PFSK-1 (cell line): ENCODE results near the gene OTUD5.

Source experiments
- POLR2AphosphoS5 ChIP-seq: IDR thresholded peaks from 2 replicates; pipeline ENCODE4 v1.6.1; 2012; ENCODE audit warnings: low read depth, mild to moderate bottlenecking, control low read depth, low read length, moderate library complexity
- SIN3A ChIP-seq: IDR thresholded peaks from 2 replicates; pipeline ENCODE4 v1.6.1; 2012; ENCODE audit warnings: mild to moderate bottlenecking, low read length, moderate library complexity, borderline replicate concordance; ENCODE audit not compliant: insufficient read depth
- TAF1 ChIP-seq: IDR thresholded peaks from 2 replicates; pipeline ENCODE4 v1.6.1; 2012; ENCODE audit warnings: low read length, control low read depth, borderline replicate concordance; ENCODE audit not compliant: insufficient read depth
- TF ChIP-seq, protein P1 (sequence below), 2 experiments: IDR thresholded peaks; 2 replicates each; pipeline versions ENCODE4 v1.6.1 to v1.8.0; 2011 to 2012; ENCODE audit warnings: low read depth in 2 of 2, low read length in 2 of 2, control low read depth in 1 of 2, inconsistent platforms in 1 of 2, mild to moderate bottlenecking in 1 of 2, moderate library complexity in 1 of 2; ENCODE audit not compliant: insufficient read depth in 1 of 2

DNA sequence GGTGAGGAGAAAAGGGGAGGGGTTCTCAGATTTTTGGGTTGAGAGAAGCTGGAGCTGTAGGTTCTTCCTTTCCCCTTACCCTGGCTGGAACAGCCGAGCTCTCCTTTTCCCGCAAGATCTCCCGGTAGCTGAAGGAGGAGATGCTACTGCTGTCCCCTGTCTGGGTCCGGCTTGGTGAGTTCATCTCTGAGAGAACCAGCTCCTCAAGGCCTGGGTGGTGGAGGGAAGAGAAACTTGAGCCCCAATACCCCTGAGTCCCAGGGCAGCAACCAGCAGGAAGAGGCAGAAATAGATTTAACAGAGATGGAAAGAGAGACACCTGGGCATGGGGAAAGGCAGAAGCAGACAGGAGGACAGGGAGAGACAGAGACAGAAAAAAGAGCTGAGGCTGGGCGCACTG is 20.8 kb upstream of the OTUD5 start:
- no peak for TF ChIP-seq TAF1
- TF ChIP-seq, protein P1, sequence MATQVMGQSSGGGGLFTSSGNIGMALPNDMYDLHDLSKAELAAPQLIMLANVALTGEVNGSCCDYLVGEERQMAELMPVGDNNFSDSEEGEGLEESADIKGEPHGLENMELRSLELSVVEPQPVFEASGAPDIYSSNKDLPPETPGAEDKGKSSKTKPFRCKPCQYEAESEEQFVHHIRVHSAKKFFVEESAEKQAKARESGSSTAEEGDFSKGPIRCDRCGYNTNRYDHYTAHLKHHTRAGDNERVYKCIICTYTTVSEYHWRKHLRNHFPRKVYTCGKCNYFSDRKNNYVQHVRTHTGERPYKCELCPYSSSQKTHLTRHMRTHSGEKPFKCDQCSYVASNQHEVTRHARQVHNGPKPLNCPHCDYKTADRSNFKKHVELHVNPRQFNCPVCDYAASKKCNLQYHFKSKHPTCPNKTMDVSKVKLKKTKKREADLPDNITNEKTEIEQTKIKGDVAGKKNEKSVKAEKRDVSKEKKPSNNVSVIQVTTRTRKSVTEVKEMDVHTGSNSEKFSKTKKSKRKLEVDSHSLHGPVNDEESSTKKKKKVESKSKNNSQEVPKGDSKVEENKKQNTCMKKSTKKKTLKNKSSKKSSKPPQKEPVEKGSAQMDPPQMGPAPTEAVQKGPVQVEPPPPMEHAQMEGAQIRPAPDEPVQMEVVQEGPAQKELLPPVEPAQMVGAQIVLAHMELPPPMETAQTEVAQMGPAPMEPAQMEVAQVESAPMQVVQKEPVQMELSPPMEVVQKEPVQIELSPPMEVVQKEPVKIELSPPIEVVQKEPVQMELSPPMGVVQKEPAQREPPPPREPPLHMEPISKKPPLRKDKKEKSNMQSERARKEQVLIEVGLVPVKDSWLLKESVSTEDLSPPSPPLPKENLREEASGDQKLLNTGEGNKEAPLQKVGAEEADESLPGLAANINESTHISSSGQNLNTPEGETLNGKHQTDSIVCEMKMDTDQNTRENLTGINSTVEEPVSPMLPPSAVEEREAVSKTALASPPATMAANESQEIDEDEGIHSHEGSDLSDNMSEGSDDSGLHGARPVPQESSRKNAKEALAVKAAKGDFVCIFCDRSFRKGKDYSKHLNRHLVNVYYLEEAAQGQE (IDR thresholded peaks at IDR 0.05; ENCODE audit: insufficient read depth in 1 of 2, low read depth in 2 of 2, low read length in 2 of 2), result no peak
- no peak for TF ChIP-seq SIN3A
- no peak for TF ChIP-seq POLR2AphosphoS5
